PFSK-1 (cell line): ENCODE data around the gene TLE3.

Experiments used
- POLR2AphosphoS5 ChIP-seq: IDR thresholded peaks from 2 replicates; pipeline ENCODE4 v1.6.1; 2012; ENCODE audit warnings: low read depth, mild to moderate bottlenecking, control low read depth, low read length, moderate library complexity
- REST ChIP-seq, 2 experiments: IDR thresholded peaks; 2 replicates each; pipeline versions ENCODE4 v1.6.1 to v1.8.0; 2011 to 2012; ENCODE audit warnings: low read depth in 2 of 2, low read length in 2 of 2, control low read depth in 1 of 2, inconsistent platforms in 1 of 2, mild to moderate bottlenecking in 1 of 2, moderate library complexity in 1 of 2; ENCODE audit not compliant: insufficient read depth in 1 of 2

- TF ChIP-seq REST (IDR thresholded peaks at IDR 0.05; ENCODE audit: insufficient read depth in 1 of 2, low read depth in 2 of 2, low read length in 2 of 2) (no peak), POLR2AphosphoS5 (no peak)
These were observed 41.5 kb downstream of the TLE3 start for GRCh38 chr15:70056091-70056680.
